Activated effector memory CD4-positive, alpha-beta T cell treated with Interleukin-2 at 50 U/mL for 16 hours (primary cell): ENCODE data around the gene AIP.
"Not testable (repeated sequence)": the region's sequence is repeated elsewhere in the genome, so short reads cannot be mapped to it uniquely, and the experiment has no call there.

Source experiments
- DNase-seq: peaks from one replicate; pipeline ENCODE4 v3.0.0-alpha.2; 2020

Gene AIP

DNA sequence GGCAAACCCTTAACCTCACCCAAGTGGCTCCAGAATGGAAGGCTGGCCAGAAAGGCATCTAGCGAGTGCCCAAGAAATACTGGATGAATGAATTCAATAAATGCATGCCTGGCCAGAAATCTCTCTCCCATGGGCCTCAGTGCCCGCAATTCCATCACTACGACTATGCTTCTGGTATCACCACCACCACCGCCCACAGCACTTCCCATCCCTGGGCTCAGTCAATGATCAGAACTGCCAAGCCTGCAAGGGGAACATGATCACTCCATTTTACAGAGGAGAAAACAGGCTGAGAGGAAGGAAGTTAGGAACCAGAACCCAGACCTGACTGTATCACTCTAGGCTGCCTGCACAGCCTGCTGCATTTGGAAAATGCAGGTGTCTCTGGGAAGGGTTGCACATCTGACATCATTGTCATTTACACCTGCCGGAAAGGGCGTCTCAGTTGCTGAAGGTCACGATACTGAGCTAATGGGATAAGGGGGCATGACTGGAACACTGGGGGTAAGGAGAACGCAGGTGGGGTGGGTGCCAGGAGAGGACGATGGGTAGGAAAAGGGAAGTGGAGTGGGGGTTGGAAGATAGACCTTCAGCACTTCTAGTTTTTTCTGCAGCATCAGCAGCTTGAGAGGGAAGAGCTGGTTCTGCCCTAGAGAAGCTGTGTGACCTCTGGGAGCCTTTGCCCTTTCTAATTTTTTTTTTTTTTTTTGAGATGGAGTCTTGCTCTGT, 33.5 kb upstream of the AIP start:
- no peak for DNase-seq

DNA sequence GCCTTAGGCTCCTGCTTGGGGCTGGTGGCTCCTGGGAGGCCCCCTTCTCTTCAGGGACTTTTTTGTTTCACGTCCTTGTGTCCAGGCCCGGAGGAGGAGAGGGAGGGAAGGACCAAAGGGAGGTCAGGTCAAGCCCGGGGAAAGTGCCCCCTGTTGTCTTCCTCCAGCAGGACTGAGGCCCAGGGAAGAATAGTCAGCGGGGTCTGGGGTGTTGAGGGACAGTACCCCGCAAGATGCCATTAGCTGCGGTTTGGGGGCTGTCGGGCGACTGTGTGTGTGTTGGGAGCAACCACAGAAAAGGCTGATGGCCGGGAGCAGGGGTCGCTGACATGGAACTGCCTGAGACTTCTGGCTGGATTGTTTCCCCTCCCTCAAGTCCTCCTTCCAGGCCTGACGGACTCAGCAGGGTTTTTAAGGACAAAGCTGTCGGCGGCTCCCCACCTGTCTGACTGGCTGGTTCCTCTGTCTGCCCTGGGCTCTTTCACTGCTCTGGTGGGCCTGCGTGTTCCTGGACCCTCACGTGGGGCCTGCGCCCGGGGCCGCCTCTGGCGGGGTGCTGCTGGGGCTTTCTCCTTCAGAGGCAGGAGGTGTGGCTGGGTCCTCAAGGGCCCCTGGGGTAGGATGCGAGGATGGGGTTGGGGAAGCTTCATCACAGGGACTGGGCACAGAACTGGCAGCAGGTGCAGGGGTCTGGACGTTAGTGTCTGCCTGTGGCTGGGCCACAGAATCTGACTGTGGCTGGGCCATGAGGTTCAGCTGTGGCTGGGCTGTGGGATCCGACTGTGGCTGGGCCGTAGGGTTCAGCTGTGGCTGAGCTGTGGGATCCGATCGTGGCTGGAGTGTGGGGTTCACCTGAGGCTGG, 31.8 kb upstream of the AIP start:
- no peak for DNase-seq

DNA sequence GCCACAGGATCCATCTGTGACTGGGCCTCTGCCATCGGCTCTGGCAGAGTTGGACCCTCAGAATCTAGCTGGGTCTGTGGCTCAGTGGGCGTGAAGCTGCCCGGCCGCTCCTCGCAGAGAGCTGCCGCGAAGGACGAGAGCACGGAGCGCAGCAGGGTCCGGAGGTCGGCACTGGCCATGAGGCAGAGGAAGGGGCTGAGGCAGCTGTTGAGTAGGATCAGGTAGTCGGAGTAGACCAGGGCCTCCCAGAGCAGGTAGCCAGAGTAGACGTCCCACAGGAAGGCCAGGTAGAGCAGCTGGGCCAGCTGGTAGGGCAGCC, 31.2 kb upstream of the AIP start:
- no peak for DNase-seq

DNA sequence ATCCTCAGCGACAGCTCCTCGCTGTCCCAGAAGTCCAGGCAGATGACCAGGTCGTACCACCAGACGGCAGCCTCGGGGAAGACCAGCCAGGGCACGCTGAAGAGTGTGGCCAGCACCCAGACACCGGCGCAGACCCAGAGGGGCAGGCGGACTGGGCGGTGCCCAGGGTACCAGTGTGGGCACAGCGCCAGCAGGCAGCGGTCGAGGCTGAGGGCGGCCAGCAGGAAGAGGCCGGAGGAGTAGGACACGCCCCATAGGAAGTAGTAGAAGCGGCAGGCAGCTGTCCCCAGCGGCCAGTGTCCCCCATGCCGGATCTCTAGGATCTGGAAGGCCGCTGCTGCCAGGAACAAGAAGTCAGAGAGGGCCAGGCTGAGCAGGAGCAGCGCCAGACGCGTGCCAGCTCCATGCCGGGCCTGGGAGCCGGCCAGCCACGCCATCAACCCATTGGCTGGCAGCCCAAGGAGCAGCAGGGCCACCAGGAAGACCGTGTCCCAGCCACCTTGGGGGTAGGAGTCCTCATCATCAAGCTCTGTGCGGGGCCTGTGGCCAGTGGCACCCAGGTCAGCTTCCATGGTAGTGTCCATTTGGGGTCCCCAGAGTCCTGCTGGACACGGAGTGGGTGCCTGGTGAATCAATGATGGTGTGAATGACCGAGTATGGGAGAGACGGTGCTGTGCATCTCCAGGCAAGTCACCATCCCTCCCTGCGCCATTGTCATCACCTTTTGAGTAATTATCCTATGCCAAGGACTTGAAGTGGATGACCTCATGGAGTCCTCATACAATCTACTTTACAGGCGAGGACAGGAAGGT, 30.5 kb upstream of the AIP start, which contains the start of gene GPR152:
Gene GPR152 (minus strand): TSS at position 589 of the 812 bp plus-strand sequence. CDS start 5 bp downstream, at position 584.
- DNase-seq: no peak

DNA sequence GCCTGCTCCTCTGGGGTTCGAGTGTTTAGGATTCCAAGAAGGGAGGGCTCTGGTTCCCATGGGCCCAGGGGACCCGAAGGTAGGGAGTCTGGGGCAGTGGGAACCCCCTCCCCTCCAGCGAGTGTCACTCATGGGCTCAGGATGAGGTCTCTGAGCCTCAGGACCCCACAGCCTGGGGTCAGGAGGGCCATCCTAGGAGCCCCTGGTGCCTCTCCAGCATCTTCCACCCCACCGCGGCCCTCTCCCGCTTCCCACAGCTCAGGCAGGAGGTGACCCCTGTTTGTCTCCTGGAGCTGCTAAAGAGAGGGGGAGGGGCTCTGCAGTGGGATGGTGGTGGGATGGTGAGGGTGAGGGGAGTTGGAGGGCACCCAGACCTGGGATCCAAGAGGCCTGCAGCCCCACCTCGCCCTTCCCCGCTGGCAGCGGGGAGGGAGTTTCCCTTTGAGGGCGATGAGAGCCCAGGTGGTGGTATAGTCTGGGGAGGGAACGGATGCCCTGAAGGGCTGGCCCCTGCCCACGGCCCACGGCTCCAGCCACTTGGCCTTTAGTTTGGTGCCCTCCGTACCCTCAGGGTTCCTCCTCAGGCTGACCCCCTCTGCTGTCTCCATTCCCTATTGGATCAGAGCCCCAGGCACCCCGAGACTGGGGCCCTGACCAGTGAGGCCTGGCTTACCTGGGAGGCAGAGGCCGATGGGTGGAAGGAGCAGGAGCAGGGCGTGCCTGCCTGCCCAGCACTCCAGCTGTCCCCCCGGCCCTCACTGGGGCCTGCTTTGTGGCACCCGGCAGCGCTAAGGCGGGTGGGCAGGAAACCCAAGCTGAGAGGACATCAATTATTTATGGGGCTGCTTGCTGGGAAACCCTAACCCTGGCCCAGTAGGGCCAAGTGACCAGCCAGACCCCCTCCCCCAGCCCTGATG, 28.8 kb upstream of the AIP start:
- DNase-seq: no peak

DNA sequence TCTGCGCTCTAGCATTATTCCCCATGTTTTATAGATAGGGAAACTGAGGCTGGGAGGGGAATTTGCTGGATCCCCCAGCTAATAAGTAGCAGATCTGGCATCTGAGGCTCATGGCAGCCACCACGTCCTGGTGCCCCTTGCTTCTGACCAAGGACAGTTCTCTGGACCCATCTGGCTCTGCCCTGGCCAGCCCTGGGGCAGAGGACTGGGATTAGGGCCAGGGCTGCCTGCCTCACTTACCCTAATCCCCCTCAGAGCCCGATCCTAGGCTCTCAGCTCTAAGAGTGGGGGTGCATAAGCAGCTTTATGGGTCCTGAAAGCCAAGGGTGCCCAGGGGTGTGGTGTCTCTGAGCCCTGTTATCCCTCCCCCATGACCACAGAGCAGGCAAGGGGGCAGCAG, 27.8 kb upstream of the AIP start, which contains the start of gene CABP4:
Gene CABP4 (plus strand): TSS at position 301 of the 400 bp plus-strand sequence. CDS start 70 bp downstream, at position 371.
- no peak for DNase-seq

DNA sequence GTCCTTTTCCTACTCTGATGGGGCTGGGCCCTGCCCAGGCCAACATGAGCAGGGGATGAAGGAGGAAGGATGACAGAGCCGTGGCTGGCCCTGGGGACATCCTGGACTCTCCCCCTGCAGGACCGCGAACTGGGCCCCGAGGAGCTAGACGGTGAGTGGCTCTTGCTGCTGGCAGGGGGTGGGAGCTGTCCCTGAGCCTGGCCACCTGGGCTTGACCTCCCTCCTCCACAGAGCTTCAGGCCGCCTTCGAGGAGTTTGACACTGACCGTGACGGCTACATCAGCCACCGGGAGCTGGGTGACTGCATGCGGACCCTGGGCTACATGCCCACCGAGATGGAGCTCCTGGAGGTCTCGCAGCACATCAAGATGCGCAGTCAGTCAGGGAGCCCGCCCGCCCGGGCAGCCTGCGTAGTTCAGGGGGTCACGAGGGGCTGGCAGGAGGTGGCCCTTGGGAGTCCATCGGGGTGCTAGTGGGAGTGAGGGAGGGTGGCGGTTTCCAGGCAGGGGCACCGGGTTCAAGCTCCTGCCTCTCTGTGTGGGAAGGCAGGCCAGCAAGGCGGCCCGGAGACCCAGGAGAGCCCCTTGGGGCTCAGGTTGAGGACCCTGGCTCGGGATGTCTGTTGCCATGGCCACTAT, 26.6 kb upstream of the AIP start:
- DNase-seq: no peak

DNA sequence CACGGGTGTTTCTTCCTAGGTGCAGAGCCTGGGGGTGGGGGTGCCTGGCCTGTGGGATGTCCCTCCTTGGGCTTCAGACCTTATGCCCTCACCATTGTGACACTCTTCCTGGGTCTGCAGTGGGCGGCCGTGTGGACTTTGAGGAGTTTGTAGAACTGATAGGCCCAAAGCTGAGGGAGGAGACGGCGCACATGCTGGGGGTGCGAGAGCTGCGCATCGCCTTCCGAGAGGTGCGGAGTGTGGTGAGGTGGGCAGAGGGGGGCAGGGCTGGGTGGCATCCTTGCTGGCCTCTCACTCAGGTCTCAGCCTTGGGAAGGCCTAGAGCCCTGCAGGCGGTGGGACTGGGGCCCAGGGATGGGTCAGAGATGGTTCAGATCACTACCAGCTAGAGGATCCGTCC, 25.4 kb upstream of the AIP start:
- no peak for DNase-seq

DNA sequence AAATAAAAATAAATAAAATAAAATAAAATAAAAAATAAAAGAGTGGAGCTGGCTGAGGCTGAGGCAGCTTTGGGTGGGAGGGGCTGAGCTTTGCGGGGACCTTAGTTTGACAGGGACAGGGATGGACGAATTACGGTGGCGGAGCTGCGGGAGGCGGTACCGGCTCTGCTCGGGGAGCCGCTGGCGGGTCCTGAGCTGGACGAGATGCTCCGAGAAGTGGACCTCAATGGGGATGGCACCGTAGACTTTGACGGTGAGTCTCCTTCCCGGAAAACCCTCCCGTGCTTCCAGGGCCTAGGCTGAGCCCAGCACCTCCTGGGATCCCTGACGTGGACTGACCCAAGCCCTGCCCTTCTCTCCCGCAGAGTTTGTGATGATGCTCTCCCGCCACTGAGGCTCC, 24.6 kb upstream of the AIP start:
- no peak for DNase-seq

DNA sequence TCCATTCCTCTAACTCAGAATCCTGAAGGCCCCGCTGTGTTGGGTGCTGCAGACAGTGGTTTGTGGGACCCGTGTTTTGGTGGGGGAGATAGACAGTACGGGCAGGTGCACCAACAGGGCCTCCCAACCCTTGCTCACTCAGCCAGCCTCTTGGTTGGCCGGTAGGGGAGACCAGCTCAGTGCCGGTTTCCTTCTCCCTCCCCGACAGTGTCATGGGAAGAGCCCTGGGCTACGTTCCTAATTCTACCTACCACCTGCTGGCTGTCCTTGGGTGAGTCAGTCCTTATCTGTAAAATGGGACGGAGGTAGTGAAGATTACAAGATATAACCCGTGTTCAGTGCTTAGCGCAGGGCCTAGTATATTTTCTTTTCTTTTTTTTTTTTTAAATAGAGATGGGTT, 19.6 kb upstream of the AIP start:
- no peak for DNase-seq

DNA sequence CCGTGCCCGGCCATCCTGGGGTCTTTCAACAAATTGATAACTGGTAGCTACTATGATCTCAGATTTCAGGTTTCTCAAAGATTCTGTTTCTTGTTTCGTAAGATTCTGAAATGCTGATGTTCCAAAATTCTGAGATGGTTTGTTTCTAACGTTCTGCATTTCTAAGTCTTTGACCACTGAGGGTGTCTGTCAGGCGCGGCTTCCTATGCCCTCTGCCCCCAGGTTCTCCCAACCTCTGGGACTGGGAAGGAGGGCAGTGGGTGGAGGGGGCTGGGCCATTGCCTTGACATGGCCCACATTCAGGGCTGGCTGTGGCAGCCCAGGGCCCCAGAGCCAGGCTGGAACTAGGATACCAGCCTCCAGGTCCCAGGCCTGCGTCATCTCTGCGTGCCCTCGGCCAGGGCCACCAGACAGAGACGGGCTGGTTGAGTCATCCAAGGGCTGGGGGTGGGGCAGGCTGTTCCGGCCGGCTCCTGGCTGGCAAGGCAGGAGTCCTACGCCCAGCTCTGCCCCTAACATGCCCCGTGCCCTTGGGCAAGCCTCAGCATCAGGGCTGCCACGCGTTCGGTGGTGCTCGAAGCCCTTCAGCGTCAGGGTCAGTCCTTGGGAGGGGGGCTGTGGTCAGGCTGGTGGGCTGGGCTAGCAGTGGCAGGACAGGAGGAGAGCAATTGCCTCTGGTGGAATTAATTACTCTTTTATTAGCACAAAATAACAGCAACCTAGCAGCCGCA, 19.0 kb upstream of the AIP start:
- DNase-seq: no peak

DNA sequence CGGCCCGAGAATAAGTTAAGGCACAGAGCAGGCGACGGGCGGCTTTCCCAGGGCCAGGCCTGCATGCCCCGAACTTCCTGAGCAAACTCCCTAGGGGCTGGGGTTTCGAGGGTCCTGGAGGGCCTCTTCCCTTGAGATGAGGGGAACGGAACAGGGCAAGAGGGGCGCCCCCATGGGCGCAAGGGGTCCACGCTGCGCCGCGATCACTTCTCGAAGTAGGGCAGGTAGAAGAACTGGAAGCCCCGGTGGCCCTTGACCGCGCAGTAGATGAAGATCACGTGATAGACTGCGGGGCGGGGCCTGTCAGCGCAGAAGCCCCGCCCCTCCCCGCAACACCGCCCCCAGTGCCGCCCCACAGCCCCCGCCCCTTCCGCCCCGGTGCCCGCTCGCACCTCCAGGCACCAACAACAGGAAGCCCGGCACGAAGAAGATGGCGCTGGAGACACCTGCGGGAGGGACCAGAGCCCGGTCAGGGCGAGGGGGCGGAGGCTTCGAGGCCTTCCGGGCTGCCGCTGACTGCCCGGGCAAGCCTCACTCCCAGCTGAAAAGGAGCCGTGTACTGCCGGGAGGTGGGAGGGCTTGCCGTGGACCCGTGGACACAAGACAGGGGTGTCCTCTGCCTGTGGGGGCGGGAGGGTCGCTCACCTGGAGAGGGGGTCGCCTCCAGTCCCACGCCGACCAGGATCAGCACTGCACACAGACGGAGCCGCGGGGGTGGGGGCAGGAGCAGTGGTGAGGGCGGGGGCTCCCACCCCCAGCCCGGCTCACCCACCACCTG, 18.2 kb upstream of the AIP start:
- peak; percentile 89 for DNase-seq

DNA sequence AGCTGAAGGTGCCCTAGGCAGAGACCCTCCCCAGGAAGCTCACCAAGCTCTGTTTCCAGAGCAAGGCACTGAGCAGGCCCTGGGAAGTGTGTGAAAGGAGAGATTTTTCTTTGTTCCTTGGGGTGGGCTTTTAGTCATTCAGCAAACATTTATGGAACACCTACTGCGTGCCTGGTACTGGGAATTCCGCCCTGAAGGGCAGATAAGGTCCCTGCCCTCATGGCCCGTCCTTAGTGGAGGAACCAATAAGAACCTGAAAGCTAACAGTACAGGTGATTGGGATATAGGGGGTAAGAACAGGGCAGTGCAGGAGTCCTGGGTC, 17.7 kb upstream of the AIP start:
- no peak for DNase-seq

DNA sequence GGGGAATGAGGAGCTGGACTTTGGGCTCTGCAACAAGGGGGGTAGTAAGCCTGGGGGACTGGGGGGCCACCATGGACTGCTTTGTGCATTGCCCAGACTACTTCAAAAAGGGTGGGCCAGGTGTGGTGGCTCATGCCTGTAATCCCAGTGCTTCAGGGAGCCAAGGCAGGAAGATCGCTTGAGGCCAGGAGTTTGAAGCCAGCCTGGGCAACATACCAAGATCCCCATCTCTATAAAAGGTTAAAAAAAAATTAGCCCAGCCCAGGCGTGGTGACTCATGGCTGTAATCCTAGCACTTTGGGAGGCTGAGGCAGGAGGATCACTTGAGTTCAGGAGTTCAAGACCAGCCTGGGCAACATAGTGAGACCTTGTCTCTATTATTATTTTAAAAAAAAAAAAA, 17.3 kb upstream of the AIP start:
- not testable (repeated sequence) for DNase-seq

DNA sequence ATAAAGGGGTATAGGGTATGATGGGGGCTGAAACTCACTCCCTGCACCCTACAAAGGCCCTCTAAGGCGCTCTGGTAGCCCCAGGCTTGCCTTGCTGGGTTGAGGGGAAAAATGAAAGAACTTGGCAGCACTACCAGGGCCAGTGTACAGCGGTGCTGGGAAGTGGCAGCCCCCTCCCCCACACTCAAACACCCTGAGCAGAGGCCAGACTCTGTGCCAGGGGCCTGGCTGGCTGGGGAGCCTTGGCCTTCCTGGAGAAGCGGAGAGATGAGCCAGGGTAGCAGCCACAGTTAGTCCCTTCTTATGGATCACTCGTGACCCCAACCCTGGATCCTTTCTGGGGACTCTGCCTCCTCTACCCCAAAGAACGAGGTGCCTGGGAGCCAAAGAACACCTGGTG, 16.5 kb upstream of the AIP start:
- DNase-seq: no peak

DNA sequence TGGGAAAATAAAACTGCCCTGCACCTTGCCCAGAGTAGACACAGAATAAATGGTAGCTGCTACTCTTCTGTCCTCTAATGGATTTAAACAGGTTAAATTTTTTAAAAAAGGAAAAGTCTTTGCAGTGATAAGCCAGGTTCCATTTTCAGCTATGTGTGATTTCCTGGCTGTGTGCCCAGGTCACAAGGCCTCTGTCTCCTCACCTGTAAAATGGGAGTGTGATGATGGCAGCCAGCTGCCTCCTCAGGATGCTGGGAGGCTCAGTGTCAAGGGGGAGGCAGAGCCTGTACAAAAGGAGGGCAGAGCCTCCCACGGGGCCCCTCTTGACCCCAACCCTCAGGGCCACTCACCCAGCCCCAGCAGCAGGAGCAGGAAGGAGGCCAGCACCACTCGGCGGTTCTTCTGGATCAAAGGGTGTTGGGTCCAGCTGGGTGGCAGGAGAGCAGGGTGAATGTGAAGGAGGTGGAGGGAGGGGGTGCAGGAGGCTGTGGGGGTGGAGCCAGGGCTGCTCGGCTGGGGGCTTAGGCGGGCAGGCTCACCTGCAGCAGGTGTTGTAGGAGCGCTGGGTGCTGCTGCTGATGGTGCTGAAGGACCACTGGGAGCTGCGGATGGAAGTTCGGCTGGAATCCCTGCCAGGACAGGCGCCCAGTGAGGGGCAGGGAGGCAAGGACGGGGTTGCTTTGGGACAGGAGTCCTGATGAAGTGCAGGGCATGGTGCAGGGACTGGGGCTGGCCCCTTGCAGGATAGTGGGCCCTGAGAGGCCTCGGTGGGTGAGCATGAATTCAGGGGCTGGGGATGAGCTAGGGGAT, 15.7 kb upstream of the AIP start:
- no peak for DNase-seq

DNA sequence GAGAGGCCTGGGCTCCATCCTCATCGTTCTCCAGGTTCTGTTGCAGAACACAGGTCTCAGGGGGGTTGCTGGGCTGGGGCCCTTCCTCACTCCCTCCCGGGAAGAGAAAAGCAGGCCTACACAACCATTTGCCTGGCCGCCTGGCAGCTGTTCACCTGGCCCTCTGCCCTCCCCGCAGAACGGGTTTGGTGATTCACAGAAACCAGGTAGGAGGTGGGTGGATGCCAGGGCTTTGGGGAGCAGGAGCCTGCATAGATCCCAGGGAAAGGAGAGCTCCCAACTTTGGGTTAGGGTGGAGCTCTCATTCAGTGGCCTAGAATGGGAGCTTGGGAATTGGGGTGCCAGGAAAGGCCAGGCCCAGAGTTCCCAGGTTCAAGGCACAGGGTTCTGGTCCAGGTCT, 14.8 kb upstream of the AIP start:
- DNase-seq: no peak

DNA sequence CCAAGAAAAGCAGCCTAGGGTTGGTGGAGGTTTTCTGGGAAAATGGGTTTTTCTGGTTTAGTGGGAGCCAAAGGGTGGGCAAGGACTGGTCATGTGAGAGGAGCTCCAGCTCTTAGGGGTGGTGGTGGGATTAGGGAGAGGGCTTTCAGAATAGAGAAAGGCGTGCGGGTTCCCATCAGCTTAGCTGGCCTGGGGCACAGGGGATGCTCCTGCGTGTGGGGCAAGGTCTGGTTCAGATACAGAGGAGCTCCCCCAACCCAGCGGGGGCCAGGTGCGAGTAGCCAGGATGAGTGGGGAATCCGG, 14.4 kb upstream of the AIP start:
- no peak for DNase-seq

DNA sequence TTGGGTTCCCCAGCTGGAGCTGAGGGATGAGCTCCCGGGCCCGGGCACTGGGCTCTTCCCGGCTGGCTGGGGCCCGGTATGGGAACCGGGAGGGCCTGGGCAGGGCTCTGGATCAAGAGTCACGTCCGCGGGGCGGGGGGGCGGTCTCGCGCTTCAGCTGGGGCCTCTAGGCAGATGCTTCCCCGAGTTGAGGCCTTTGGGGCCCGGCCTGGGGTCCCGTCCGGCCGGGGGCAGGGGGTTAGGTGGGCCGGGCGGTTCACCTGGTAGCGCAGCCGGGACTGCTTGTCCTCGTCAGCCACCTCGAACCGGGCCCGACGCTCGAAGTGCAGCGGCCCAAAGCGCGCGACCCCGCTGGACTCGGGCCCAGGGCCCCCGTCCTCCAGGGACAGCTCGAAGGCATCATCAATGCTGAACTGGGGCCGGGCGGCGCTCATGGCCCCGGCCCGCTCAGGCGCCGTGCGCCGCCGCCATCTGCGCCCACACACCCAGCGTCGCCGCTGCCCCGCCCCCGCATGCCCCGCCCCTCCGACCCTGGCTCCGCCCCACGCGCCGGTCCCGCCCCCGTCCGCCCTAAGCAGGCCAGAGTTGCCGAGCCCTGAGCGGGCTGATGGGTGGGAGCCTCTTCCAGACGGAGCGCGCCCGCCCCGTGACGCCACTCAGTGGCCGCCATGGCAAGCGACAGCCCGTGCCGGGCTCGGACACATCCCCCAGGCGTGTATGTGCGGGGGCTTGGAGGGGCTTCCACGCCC, 13.9 kb upstream of the AIP start, which contains the start of gene TMEM134:
Gene TMEM134 (minus strand): TSS at position 493 of the 749 bp plus-strand sequence. CDS start 59 bp downstream, at position 434.
- DNase-seq: peak; percentile 88
